Common myeloid progenitor, CD34-positive (primary cell): ENCODE measurements around the gene INO80C.

Experiments used
- CTCF ChIA-PET: fragments of 350-600 bp; sonication (Branson Sonifier 250); formaldehyde crosslinking; loops from one replicate; lab custom pipeline; 2021; ENCODE audit warnings: antibody characterized with exemption; lab: Charles Lee
- POLR2A ChIA-PET: fragments of 350-600 bp; sonication (Branson Sonifier 250); formaldehyde crosslinking; loops from one replicate; lab custom pipeline; 2021; ENCODE audit warnings: antibody characterized with exemption; lab: Charles Lee
- DNase-seq, 3 donors: peaks; one replicate each; pipeline versions ENCODE4 v3.0.0 to v3.0.0-alpha.2; 2013
- H3K27ac ChIP-seq, 2 experiments: 1 replicate in 1 of 2; 2 replicates in 1 of 2; pipeline ENCODE4 v1.7.0; 2013; ENCODE audit warnings: inconsistent platforms in 2 of 2, low read length in 2 of 2, mild to moderate bottlenecking in 2 of 2, low read depth in 1 of 2, moderate library complexity in 1 of 2; ENCODE audit not compliant: severe bottlenecking in 2 of 2, insufficient read depth in 1 of 2, poor library complexity in 1 of 2
- H3K27me3 ChIP-seq, 5 experiments: replicated peaks in 2 of 5; 1 replicate in 3 of 5; 2 replicates in 2 of 5; pipeline versions ENCODE4 v1.6.1 to v1.7.0; 2013; ENCODE audit warnings: low read length in 4 of 5, mild to moderate bottlenecking in 2 of 5, moderate library complexity in 2 of 5, inconsistent platforms in 1 of 5; ENCODE audit not compliant: insufficient read depth in 5 of 5, control insufficient read depth in 4 of 5
- H3K36me3 ChIP-seq, 4 experiments: 1 replicate in 2 of 4; 2 replicates in 2 of 4; pipeline versions ENCODE4 v1.6.1 to v1.7.0; 2013; ENCODE audit warnings: low read length in 3 of 4, control low read depth in 1 of 4, mild to moderate bottlenecking in 1 of 4; ENCODE audit not compliant: control insufficient read depth in 4 of 4, insufficient read depth in 4 of 4
- H3K4me1 ChIP-seq, 4 experiments: 1 replicate in 3 of 4; 2 replicates in 1 of 4; pipeline versions ENCODE4 v1.6.1 to v1.7.1; 2013; ENCODE audit warnings: low read length in 3 of 4, mild to moderate bottlenecking in 3 of 4, control low read depth in 1 of 4, inconsistent platforms in 1 of 4, moderate library complexity in 1 of 4; ENCODE audit not compliant: control insufficient read depth in 4 of 4, insufficient read depth in 4 of 4; ENCODE audit errors: control extremely low read depth in 1 of 4
- H3K4me3 ChIP-seq, 7 experiments: 1 replicate in 4 of 7; 2 replicates in 3 of 7; pipeline versions ENCODE4 v1.5.1 to v1.7.0; 2013; ENCODE audit warnings: mild to moderate bottlenecking in 7 of 7, low read length in 6 of 7, moderate library complexity in 6 of 7, inconsistent platforms in 2 of 7, low read depth in 2 of 7, control low read depth in 1 of 7; ENCODE audit not compliant: insufficient read depth in 4 of 7, control insufficient read depth in 1 of 7; ENCODE audit errors: extremely low read depth in 1 of 7
- H3K9me3 ChIP-seq, 5 experiments: 1 replicate in 4 of 5; 2 replicates in 1 of 5; pipeline versions ENCODE4 v1.6.1 to v1.7.1; 2013; ENCODE audit warnings: low read length in 4 of 5, mild to moderate bottlenecking in 2 of 5, inconsistent platforms in 1 of 5, low read depth in 1 of 5, moderate library complexity in 1 of 5; ENCODE audit not compliant: control insufficient read depth in 4 of 5, insufficient read depth in 2 of 5; ENCODE audit errors: control extremely low read depth in 1 of 5
- WGBS: methylation state at CpG from one replicate; pipeline ENCODE4 v1.1.5; 2013; ENCODE audit not compliant: insufficient coverage; 5-methylcytosine and 5-hydroxymethylcytosine counted together

The INO80C gene

DNA sequence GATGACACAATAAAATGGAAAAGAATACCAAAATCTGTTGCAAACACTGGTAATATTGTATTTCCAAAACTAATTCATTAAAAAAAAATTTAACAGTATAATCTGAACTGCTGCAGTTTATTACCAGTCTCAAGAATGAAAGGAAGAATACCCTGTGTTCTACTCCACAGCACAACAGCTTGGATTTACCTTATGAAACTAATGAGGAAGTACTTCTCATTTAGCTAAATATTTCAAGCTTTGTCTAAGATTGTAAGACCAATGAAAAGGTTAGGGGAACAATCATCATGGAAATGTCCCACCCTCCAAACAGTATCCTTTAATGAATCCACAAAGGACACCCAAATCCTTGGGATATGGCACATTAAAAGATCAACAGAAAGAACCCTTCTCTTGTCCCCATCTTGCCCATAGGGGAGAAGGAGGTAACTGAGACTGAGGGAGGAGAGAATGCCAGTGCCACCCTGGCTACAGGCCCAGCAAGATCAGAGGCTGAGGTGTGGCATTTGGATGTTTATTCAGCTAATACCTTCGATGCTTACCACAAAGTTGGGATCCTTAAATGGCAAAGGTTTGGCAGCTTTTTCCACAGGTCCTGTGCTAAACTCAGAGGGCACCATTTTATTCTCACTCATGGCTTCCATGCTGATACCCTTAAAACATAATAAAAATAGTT lies 17.7 kb downstream of the INO80C start:
- H3K4me1 ChIP-seq = peaks cover 4 to 12% (median 10%) of the 10 kb centered on the region in 4 experiments
- POLR2A ChIA-PET = no interaction called here
- WGBS = 100% methylated on average over 1 of the region's 1 CpG
- no peaks in the 10 kb centered on the region for H3K9me3 ChIP-seq
- DNase-seq = peak in 1 of 3 donors; percentile 22
- CTCF ChIA-PET = interaction anchor here (0.6 to 1.5 kb wide), 4 partner anchors 13 to 43 kb away, joined by 3 to 5 read pairs (median 4); no protein-coding TSS in a partner anchor
- H3K36me3 ChIP-seq = peaks cover 0 to 7% (median 4%) of the 10 kb centered on the region in 4 experiments
- no peak overlapping the region for H3K27ac ChIP-seq
- no peak overlapping the region for H3K4me3 ChIP-seq
- H3K27me3 ChIP-seq = no peaks in the 10 kb centered on the region

DNA sequence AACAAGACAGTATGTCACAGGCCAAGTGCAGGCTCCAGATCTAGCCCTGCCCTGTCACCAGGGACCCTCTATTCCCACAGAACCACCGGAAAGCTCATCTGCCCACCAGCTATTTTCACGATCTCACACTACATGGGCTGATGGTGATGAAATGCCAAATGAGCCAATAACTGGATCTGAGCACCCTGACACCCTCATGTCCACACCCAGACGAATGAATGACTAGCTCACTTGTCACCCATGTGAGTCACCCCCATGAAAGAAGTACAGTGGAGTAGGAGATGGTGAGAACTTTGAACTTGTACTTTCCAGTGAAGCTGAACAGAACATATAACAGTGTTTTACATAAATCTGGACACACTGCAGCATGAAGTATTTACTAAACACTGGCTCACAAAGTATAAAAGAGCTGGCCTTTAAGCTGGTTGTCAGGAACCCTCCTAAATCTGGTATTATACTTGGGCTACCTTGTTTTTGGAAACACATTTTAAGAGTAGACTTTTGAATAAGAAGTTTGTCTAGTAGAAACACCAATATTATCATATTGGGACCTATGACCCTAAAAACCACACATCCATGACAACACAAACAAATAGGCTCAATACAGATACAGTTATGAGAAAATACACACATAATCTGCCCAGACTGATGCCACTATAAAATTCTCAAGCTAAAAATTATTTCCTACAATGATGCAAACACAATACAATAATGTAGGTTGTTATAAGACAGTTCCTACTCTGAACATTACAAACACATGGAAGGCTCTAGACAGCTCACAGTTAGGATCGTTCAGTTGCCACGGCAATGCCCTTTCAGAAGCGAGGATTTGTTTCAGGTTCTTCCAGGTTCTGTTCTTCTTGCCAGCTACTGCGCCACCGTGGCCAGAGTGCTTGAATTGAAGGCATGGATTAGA lies 19.0 kb downstream of the INO80C start:
- H3K4me3 ChIP-seq = no peak overlapping the region
- 96% methylated on average over 5 of the region's 8 CpGs for WGBS
- no peaks in the 10 kb centered on the region for H3K27me3 ChIP-seq
- no peak overlapping the region for H3K27ac ChIP-seq
- POLR2A ChIA-PET = interaction anchor here (1.2 kb wide), 1 partner anchor 18 kb away, joined by 4 read pairs; no protein-coding TSS in a partner anchor
- peaks cover 4 to 12% (median 10%) of the 10 kb centered on the region in 4 experiments for H3K4me1 ChIP-seq
- CTCF ChIA-PET = interaction anchor here (1.3 to 1.6 kb wide), 3 partner anchors 12 to 23 kb away, joined by 3 to 5 read pairs (median 4); no protein-coding TSS in a partner anchor
- peaks cover 0 to 16% (median 7%) of the 10 kb centered on the region in 4 experiments for H3K36me3 ChIP-seq
- no peak for DNase-seq
- no peaks in the 10 kb centered on the region for H3K9me3 ChIP-seq

DNA sequence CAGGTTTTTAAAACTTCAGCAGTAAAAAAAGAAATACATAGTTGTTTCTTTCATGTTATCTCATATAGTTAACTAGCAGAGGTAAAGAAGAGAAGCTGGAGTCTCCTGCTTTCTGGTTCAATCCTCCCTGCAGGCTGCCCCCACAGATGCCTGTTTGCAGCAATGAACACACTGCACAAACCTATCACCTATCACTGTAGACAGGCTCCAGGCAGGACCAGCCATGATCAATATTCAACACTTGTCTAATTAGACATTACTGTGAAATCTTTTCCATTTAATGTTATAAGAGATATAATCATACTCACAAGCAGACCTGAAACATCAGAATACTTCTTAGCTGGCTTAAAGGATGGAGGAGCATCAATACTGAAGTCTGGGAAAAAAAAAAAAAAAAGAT lies 19.8 kb downstream of the INO80C start:
- Histone ChIP-seq H3K4me1 (peaks cover 4 to 12% (median 10%) of the 10 kb centered on the region in 4 experiments), H3K9me3 (no peaks in the 10 kb centered on the region), H3K27ac (no peak overlapping the region), H3K4me3 (no peak overlapping the region), H3K27me3 (no peaks in the 10 kb centered on the region), H3K36me3 (peaks cover 0 to 18% (median 9%) of the 10 kb centered on the region in 4 experiments)
- DNase-seq = no peak
- CTCF ChIA-PET = interaction anchor here (1.2 to 1.6 kb wide), 3 partner anchors 13 to 70 kb away, joined by 4 to 5 read pairs (median 4); no protein-coding TSS in a partner anchor
- POLR2A ChIA-PET = interaction anchor here (1.2 kb wide), 1 partner anchor 19 kb away, joined by 4 read pairs; no protein-coding TSS in a partner anchor

DNA sequence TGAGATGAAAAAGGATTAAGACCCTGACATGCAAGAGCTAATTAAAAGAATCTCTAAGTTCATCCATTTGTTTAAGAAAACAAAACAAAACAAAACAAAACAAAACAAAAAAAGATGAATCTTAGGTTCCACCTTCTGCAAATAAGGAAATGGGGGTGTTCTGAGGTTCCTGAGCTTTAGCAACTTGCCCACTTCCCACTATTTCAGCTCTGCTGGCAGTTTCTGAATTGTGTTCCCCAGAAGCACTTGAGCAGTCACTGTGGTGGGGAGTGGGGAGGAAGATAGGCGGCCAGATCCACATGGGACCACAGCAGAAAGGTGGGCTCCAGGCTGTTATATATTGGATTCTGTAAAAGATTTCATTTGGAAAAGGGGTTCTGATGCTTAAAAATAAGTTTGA lies 20.3 kb downstream of the INO80C start:
- peak in 2 of 3 donors; percentile 32 to 40 for DNase-seq
- CTCF ChIA-PET = interaction anchor here (1.2 to 1.6 kb wide), 2 partner anchors 18 to 70 kb away, joined by 4 read pairs; no protein-coding TSS in a partner anchor
- POLR2A ChIA-PET = no interaction called here
- Histone ChIP-seq H3K4me1 (peaks cover 0 to 8% (median 5%) of the 10 kb centered on the region in 4 experiments), H3K27me3 (no peaks in the 10 kb centered on the region), H3K36me3 (peaks cover 2 to 18% (median 9%) of the 10 kb centered on the region in 4 experiments), H3K9me3 (no peaks in the 10 kb centered on the region), H3K27ac (no peak overlapping the region), H3K4me3 (no peak overlapping the region)
- WGBS = 100% methylated on average over 1 of the region's 1 CpG

DNA sequence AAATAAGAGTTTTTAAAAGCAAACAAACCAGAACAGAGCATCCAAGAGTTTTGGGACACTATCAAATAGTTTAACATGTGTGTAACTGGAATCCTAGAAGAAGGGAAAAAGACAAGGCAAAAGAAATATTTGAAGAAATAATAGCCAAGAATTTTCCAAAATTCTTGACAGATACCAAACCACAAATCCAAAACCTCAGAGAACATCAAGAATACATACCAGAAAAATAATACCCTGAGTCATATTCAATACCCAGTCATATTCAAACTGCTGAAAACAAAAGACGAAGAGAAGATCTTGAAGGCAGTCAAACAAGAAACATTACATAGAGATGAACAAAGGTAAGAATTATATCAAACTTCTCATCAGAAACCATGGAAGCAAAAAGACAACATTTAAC lies 22.9 kb downstream of the INO80C start:
- no peak overlapping the region for H3K27ac ChIP-seq
- ChIA-PET CTCF (no interaction called here), POLR2A (no interaction called here)
- peaks cover 0 to 4% (median 0%) of the 10 kb centered on the region in 4 experiments for H3K4me1 ChIP-seq
- H3K4me3 ChIP-seq = no peak overlapping the region
- H3K36me3 ChIP-seq = peaks cover 2 to 18% (median 13%) of the 10 kb centered on the region in 4 experiments
- no peaks in the 10 kb centered on the region for H3K27me3 ChIP-seq
- WGBS = no CpG with 5 or more reads among the region's 1 CpG
- H3K9me3 ChIP-seq = no peaks in the 10 kb centered on the region
- no peak for DNase-seq

DNA sequence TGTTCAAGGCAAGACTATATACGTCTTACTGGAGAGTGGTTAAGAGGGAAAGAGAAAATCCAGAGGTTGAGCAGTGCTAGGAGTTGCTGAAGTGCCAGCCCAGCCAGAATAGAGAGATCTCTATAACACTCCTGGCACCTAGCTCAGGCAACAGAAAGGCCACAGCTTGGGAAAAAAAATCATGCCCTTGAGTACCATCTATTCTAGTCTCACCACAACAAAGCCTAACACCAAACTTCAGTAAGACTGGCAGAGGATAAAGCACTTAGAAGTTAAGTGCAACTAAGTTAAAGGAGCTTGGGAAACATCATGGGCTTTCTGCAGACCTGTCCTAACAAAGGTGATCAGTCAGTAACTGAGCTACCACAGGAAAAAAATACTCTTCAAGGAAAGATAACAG lies 24.2 kb downstream of the INO80C start:
- POLR2A ChIA-PET = no interaction called here
- WGBS = 100% methylated on average over 1 of the region's 1 CpG
- Histone ChIP-seq H3K4me3 (no peak overlapping the region), H3K9me3 (no peaks in the 10 kb centered on the region), H3K27me3 (no peaks in the 10 kb centered on the region), H3K27ac (no peak overlapping the region), H3K4me1 (peaks cover 0 to 4% (median 0%) of the 10 kb centered on the region in 4 experiments), H3K36me3 (peaks cover 2 to 19% (median 14%) of the 10 kb centered on the region in 4 experiments)
- CTCF ChIA-PET = interaction anchor here (0.8 to 1.6 kb wide), 4 partner anchors 10 to 29 kb away, joined by 3 read pairs; no protein-coding TSS in a partner anchor
- DNase-seq = no peak
